ENCODE measurements around the gene ZNF326. TPM values are rescaled to one million over a fixed set of nuclear protein-coding genes. Genes with fewer than 3 reads are reported as not detected.

The ZNF326 gene
- total RNA-seq, 1 experiment from 2014 or later, result 33.4 TPM

GRCh38 chr1:89955311-89956205 is 39.4 kb upstream of the ZNF326 start:
- intact Hi-C loops (cut with micrococcal nuclease; ENCODE audit: unreplicated experiment), result no loop called here

GRCh38 chr1:89957107-89957506 is 37.8 kb upstream of the ZNF326 start:
- no peaks in the 10 kb centered on the region for H3K27me3 Mint-ChIP-seq (ENCODE audit: unreplicated experiment)
- CTCF ChIA-PET, result no interaction called here
- no peak for TF ChIP-seq CTCF (IDR thresholded peaks at IDR 0.05; ENCODE audit: unreplicated experiment)
- no peak overlapping the region for H3K27ac Mint-ChIP-seq (ENCODE audit: unreplicated experiment)
- intact Hi-C loops (cut with micrococcal nuclease; ENCODE audit: unreplicated experiment), result no loop called here
- H3K4me3 Mint-ChIP-seq (ENCODE audit: low read depth, unreplicated experiment), result no peak overlapping the region
- H3K9me3 Mint-ChIP-seq (ENCODE audit: low read depth, unreplicated experiment), result peaks cover 2% of the 10 kb centered on the region
- DNase-seq, result no peak
- no TSS peak for BruUV-seq (replicated peaks)
- peaks cover 12% of the 10 kb centered on the region for H3K4me1 Mint-ChIP-seq (ENCODE audit: low read depth, unreplicated experiment)
- no peaks in the 10 kb centered on the region for H3K36me3 Mint-ChIP-seq (ENCODE audit: insufficient read depth, unreplicated experiment)

More at GRCh38 chr1:89955311-89956205, 39.4 kb upstream of the ZNF326 start:
- Mint-ChIP-seq H3K4me1 (ENCODE audit: low read depth, unreplicated experiment) (peaks cover 12% of the 10 kb centered on the region), H3K36me3 (ENCODE audit: insufficient read depth, unreplicated experiment) (no peaks in the 10 kb centered on the region), H3K27me3 (ENCODE audit: unreplicated experiment) (no peaks in the 10 kb centered on the region), H3K9me3 (ENCODE audit: low read depth, unreplicated experiment) (peaks cover 2% of the 10 kb centered on the region), H3K27ac (ENCODE audit: unreplicated experiment) (no peak overlapping the region), H3K4me3 (ENCODE audit: low read depth, unreplicated experiment) (no peak overlapping the region)
- BruUV-seq (replicated peaks), result no TSS peak
- no peak for DNase-seq
- TF ChIP-seq CTCF (IDR thresholded peaks at IDR 0.05; ENCODE audit: unreplicated experiment), result no peak
- CTCF ChIA-PET, result no interaction called here

DNA sequence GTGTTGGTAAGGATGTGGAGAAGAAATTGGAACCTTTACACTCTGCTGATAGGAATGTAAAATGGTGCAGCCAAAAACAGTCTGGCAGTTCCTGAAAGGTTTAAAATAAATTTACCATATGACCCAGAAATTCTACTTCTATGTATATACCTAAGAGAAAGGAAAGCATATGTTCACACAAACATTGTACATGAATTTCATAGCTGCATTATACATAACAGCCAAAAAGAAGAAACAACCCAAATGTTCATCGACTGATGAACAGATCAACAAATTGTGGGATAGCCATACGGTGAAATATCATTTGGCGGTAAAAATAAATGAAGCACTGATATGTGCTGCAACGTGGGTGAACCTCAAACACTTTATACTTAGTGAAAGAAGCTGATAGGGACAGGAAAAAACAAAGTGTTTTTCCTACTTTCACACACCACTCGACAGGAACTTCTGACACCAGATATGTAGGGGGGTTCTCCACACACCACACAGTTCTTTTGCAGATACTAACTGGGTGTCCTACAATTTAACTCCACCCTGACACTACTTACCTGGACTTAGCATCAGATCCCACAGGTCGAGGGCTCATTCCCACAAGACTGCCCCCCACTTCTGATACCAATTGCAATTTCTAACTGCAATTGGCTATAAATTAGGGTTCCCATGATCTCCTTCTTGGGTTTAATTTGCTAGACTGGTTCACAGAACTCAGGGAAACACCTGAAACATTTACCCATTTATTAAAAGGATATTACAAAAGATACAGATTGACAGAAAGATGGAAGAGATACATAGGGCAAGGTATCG is 35.9 kb upstream of the ZNF326 start:
- TF ChIP-seq CTCF (IDR thresholded peaks at IDR 0.05; ENCODE audit: unreplicated experiment), result no peak
- Mint-ChIP-seq H3K4me1 (ENCODE audit: low read depth, unreplicated experiment) (peaks cover 12% of the 10 kb centered on the region), H3K27ac (ENCODE audit: unreplicated experiment) (no peak overlapping the region), H3K36me3 (ENCODE audit: insufficient read depth, unreplicated experiment) (no peaks in the 10 kb centered on the region), H3K27me3 (ENCODE audit: unreplicated experiment) (no peaks in the 10 kb centered on the region), H3K4me3 (ENCODE audit: low read depth, unreplicated experiment) (no peak overlapping the region), H3K9me3 (ENCODE audit: low read depth, unreplicated experiment) (peaks cover 2% of the 10 kb centered on the region)
- CTCF ChIA-PET, result no interaction called here
- intact Hi-C loops (cut with micrococcal nuclease; ENCODE audit: unreplicated experiment), result no loop called here
- no peak for DNase-seq
- BruUV-seq (replicated peaks), result no TSS peak

- no peak overlapping the region for H3K4me3 Mint-ChIP-seq (ENCODE audit: low read depth, unreplicated experiment)
- BruUV-seq (replicated peaks), result no TSS peak
- TF ChIP-seq CTCF (IDR thresholded peaks at IDR 0.05; ENCODE audit: unreplicated experiment), result no peak
- no peaks in the 10 kb centered on the region for H3K36me3 Mint-ChIP-seq (ENCODE audit: insufficient read depth, unreplicated experiment)
- no peak for DNase-seq
- H3K4me1 Mint-ChIP-seq (ENCODE audit: low read depth, unreplicated experiment), result peaks cover 12% of the 10 kb centered on the region
- CTCF ChIA-PET, result no interaction called here
- no peaks in the 10 kb centered on the region for H3K27me3 Mint-ChIP-seq (ENCODE audit: unreplicated experiment)
- intact Hi-C loops (cut with micrococcal nuclease; ENCODE audit: unreplicated experiment), result no loop called here
- H3K27ac Mint-ChIP-seq (ENCODE audit: unreplicated experiment), result no peak overlapping the region
- H3K9me3 Mint-ChIP-seq (ENCODE audit: low read depth, unreplicated experiment), result peaks cover 2% of the 10 kb centered on the region
Measured at GRCh38 chr1:89959719-89960118, 35.2 kb upstream of the ZNF326 start.

All from Calu3 (cell line).